Measurements from ENCODE around the gene DOK3.

DNA sequence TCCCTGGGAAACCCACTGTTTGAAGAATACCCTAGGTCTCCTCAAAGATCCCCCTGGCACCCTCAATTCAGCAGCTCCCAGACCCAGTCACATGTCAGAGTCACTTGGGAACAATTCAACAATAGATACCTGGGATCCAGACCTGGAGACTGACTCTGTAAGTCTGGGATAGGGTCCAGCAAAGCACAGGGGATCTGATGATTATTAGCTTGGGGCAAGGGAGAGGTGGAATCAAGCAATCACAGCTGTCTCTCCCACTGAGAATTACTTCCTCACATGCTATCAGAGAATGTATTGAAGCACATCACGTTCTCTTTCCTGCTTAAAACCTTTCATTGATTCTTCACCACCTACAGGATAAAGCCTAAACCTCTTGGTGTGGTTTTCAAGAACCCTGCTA is 38.9 kb upstream of the DOK3 start:
- TF ChIP-seq ZFP30 (CRISPR knock-in tag; IDR thresholded peaks at IDR 0.05), result no peak
- no peak for TF ChIP-seq CSDC2 (CRISPR knock-in tag; IDR thresholded peaks at IDR 0.05)
- TF ChIP-seq, protein P1, sequence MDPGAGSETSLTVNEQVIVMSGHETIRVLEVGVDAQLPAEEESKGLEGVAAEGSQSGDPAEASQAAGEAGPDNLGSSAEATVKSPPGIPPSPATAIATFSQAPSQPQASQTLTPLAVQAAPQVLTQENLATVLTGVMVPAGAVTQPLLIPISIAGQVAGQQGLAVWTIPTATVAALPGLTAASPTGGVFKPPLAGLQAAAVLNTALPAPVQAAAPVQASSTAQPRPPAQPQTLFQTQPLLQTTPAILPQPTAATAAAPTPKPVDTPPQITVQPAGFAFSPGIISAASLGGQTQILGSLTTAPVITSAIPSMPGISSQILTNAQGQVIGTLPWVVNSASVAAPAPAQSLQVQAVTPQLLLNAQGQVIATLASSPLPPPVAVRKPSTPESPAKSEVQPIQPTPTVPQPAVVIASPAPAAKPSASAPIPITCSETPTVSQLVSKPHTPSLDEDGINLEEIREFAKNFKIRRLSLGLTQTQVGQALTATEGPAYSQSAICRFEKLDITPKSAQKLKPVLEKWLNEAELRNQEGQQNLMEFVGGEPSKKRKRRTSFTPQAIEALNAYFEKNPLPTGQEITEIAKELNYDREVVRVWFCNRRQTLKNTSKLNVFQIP (CRISPR knock-in tag; IDR thresholded peaks at IDR 0.05; ENCODE audit: borderline replicate concordance, low read depth), result no peak
- TF ChIP-seq PPARA (CRISPR knock-in tag; IDR thresholded peaks at IDR 0.05; ENCODE audit: borderline replicate concordance), result no peak
- TF ChIP-seq ZFP3 (CRISPR knock-in tag; IDR thresholded peaks at IDR 0.05), result no peak
- TF ChIP-seq, protein P2, sequence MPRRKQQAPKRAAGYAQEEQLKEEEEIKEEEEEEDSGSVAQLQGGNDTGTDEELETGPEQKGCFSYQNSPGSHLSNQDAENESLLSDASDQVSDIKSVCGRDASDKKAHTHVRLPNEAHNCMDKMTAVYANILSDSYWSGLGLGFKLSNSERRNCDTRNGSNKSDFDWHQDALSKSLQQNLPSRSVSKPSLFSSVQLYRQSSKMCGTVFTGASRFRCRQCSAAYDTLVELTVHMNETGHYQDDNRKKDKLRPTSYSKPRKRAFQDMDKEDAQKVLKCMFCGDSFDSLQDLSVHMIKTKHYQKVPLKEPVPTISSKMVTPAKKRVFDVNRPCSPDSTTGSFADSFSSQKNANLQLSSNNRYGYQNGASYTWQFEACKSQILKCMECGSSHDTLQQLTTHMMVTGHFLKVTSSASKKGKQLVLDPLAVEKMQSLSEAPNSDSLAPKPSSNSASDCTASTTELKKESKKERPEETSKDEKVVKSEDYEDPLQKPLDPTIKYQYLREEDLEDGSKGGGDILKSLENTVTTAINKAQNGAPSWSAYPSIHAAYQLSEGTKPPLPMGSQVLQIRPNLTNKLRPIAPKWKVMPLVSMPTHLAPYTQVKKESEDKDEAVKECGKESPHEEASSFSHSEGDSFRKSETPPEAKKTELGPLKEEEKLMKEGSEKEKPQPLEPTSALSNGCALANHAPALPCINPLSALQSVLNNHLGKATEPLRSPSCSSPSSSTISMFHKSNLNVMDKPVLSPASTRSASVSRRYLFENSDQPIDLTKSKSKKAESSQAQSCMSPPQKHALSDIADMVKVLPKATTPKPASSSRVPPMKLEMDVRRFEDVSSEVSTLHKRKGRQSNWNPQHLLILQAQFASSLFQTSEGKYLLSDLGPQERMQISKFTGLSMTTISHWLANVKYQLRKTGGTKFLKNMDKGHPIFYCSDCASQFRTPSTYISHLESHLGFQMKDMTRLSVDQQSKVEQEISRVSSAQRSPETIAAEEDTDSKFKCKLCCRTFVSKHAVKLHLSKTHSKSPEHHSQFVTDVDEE (CRISPR knock-in tag; IDR thresholded peaks at IDR 0.05), result no peak

All from SK-N-SH treated with all-trans-retinoic acid at 6 μM for 48 hours (cell line).